GM18909 (cell line): Measurements from ENCODE around the gene CRNN.

Experiments used
- ATAC-seq: cut with Tn5 transposase; IDR thresholded peaks from one replicate; pipeline ENCODE4 v1.9.1; 2021; ENCODE audit warnings: mild to moderate bottlenecking; ENCODE audit not compliant: unreplicated experiment, poor library complexity

Gene CRNN

GRCh38 chr1:152413909-152414308, at the start of gene CRNN:
Gene CRNN (minus strand): TSS chr1:152414263. CDS start chr1:152412233, 2,030 bp downstream.
- ATAC-seq = no peak

GRCh38 chr1:152462636-152463035, 48.6 kb upstream of the CRNN start:
- ATAC-seq = no peak

- no peak for ATAC-seq
Measured at GRCh38 chr1:152461544-152461943, 47.5 kb upstream of the CRNN start.

- no peak for ATAC-seq
Measured at GRCh38 chr1:152460529-152460899, 46.5 kb upstream of the CRNN start.

- peak; percentile 93 for ATAC-seq
Measured at GRCh38 chr1:152459596-152460528, 45.8 kb upstream of the CRNN start.

- no peak for ATAC-seq
Measured at GRCh38 chr1:152458384-152459185, 44.5 kb upstream of the CRNN start.

- no peak for ATAC-seq
Measured at GRCh38 chr1:152457561-152457960, 43.5 kb upstream of the CRNN start.

- no peak for ATAC-seq
Measured at GRCh38 chr1:152457071-152457470, 43.0 kb upstream of the CRNN start.

- no peak for ATAC-seq
Measured at GRCh38 chr1:152451254-152451653, 37.2 kb upstream of the CRNN start.

- no peak for ATAC-seq
Measured at GRCh38 chr1:152449661-152450060, 35.6 kb upstream of the CRNN start.

- no peak for ATAC-seq
Measured at GRCh38 chr1:152448496-152448895, 34.4 kb upstream of the CRNN start.

GRCh38 chr1:152448095-152448494, 34.0 kb upstream of the CRNN start:
- ATAC-seq = no peak

- no peak for ATAC-seq
Measured at GRCh38 chr1:152447484-152447883, 33.4 kb upstream of the CRNN start.

- ATAC-seq = no peak
Measured at GRCh38 chr1:152444045-152444444, 30.0 kb upstream of the CRNN start.

GRCh38 chr1:152442765-152443164, 28.7 kb upstream of the CRNN start:
- ATAC-seq = no peak

GRCh38 chr1:152442301-152442700, 28.2 kb upstream of the CRNN start:
- no peak for ATAC-seq

- ATAC-seq = no peak
Measured at GRCh38 chr1:152441756-152442155, 27.7 kb upstream of the CRNN start.

- peak; percentile 86 for ATAC-seq
Measured at GRCh38 chr1:152440635-152441471, 26.8 kb upstream of the CRNN start.

- ATAC-seq = no peak
Measured at GRCh38 chr1:152436593-152437496, 22.8 kb upstream of the CRNN start.
